Sigmoid colon (tissue), 7 donors: ENCODE measurements around the gene SLC35F4. TPM values are rescaled to one million over a fixed set of nuclear protein-coding genes. Genes with fewer than 3 reads are reported as not detected.

ENCODE experiments used
- DNase-seq: peaks from one replicate; pipeline ENCODE4 v3.0.0-alpha.2; 2019
- H3K27ac ChIP-seq, 4 donors: fragments of 200-600 bp; sonication (generic); one replicate each; pipeline ENCODE4 v1.5.1; 2016 to 2019; ENCODE audit warnings: mild to moderate bottlenecking in 1 of 4
- H3K27me3 ChIP-seq, 3 donors: fragments of 200-600 bp; sonication (generic); one replicate each; pipeline ENCODE4 v1.5.1; 2019; ENCODE audit warnings: mild to moderate bottlenecking in 1 of 3
- H3K36me3 ChIP-seq, 4 donors: fragments of 200-600 bp; sonication (generic); one replicate each; pipeline ENCODE4 v1.5.1; 2016 to 2019
- H3K4me1 ChIP-seq, 4 donors: fragments of 200-600 bp; sonication (generic); one replicate each; pipeline ENCODE4 v1.5.1; 2017 to 2019
- H3K4me3 ChIP-seq, 4 donors: fragments of 200-600 bp; sonication (generic); one replicate each; pipeline ENCODE4 v1.5.1; 2017 to 2019; ENCODE audit warnings: mild to moderate bottlenecking in 2 of 4, moderate library complexity in 1 of 4
- H3K9me3 ChIP-seq, 4 donors: fragments of 200-600 bp in 3 of 4; sonication (generic) in 3 of 4; one replicate each; pipeline versions ENCODE4 v1.5.1 to v1.6.1; 2013 to 2019
- CTCF ChIP-seq, 4 experiments: fragments of 450-650 bp in 3 of 4; fragments of 200-600 bp in 1 of 4; IDR thresholded peaks; one replicate each; pipeline ENCODE4 v1.5.1; 2016 to 2019; ENCODE audit warnings: antibody characterized with exemption in 4 of 4, mild to moderate bottlenecking in 3 of 4, moderate library complexity in 2 of 4
- EP300 ChIP-seq, 4 donors: sonication (generic); formaldehyde crosslinking; IDR thresholded peaks; one replicate each; pipeline ENCODE4 v1.6.1; 2017; ENCODE audit warnings: antibody characterized with exemption in 4 of 4
- POLR2A ChIP-seq, 2 donors: fragments of 450-650 bp; IDR thresholded peaks; one replicate each; pipeline ENCODE4 v1.6.1; 2016; ENCODE audit warnings: antibody characterized with exemption in 2 of 2, mild to moderate bottlenecking in 2 of 2, moderate library complexity in 2 of 2
- POLR2AphosphoS5 ChIP-seq, 4 donors: sonication (generic); formaldehyde crosslinking; IDR thresholded peaks; one replicate each; pipeline ENCODE4 v1.6.1; 2017; ENCODE audit warnings: antibody characterized with exemption in 4 of 4
- WGBS, 2 donors: extraction: QIAGEN DNeasy Blood & Tissue Kit; methylation state at CpG; one replicate each; pipeline ENCODE4 v1.1.7; 2013; 5-methylcytosine and 5-hydroxymethylcytosine counted together
- intact Hi-C: fragments of 100-400 bp; cut with DNase I; formaldehyde crosslinking; loops from one replicate; pipeline ENCODE4 v1.15.1; 2023
- polyA plus RNA-seq, 3 donors: library from polyadenylated mRNA; stranded (reverse); fragments of 200-250 nt; gene quantifications; one replicate each; pipeline ENCODE4 v1.2.3, GENCODE V29; 2013
- total RNA-seq, 4 donors: library from RNA; depleted of rRNA; stranded (reverse); fragments of >200 nt; gene quantifications; one replicate each; pipeline ENCODE4 v1.1.0, GENCODE V29; 2016
- donor health status: healthy with polysubstance abuse.
- donor health status: Bipolar disorder and iron deficiency.
- donor health status: healthy.

Gene SLC35F4
- total and polyA plus RNA-seq, 7 donors = not detected

GRCh38 chr14:57707219-57707618, 158.7 kb downstream of the SLC35F4 start:
- H3K4me1 ChIP-seq = no peaks in the 10 kb centered on the region
- no peak overlapping the region for H3K27ac ChIP-seq
- intact Hi-C loops = no loop called here
- TF ChIP-seq POLR2A (IDR thresholded peaks at IDR 0.05) = no peak
- no peak for TF ChIP-seq POLR2AphosphoS5 (IDR thresholded peaks at IDR 0.05)
- TF ChIP-seq CTCF (IDR thresholded peaks at IDR 0.05) = no peak
- TF ChIP-seq EP300 (IDR thresholded peaks at IDR 0.05) = no peak
- DNase-seq = no peak
- no peaks in the 10 kb centered on the region for H3K9me3 ChIP-seq
- 50 to 55% methylated on average over 5 of the region's 5 CpGs for WGBS, 2 donors
- no peak overlapping the region for H3K4me3 ChIP-seq
- H3K36me3 ChIP-seq = no peaks in the 10 kb centered on the region
- H3K27me3 ChIP-seq = no peaks in the 10 kb centered on the region

GRCh38 chr14:57704763-57705162, 161.1 kb downstream of the SLC35F4 start:
- no peaks in the 10 kb centered on the region for H3K36me3 ChIP-seq
- no peak for DNase-seq
- no peaks in the 10 kb centered on the region for H3K9me3 ChIP-seq
- H3K27me3 ChIP-seq = no peaks in the 10 kb centered on the region
- H3K27ac ChIP-seq = no peak overlapping the region
- no peaks in the 10 kb centered on the region for H3K4me1 ChIP-seq
- no peak overlapping the region for H3K4me3 ChIP-seq
- 92 to 98% methylated on average over 1 of the region's 1 CpG for WGBS, 2 donors
- TF ChIP-seq EP300 (IDR thresholded peaks at IDR 0.05) (no peak), POLR2A (IDR thresholded peaks at IDR 0.05) (no peak), CTCF (IDR thresholded peaks at IDR 0.05) (no peak), POLR2AphosphoS5 (IDR thresholded peaks at IDR 0.05) (no peak)
- intact Hi-C loops = no loop called here

GRCh38 chr14:57699947-57700346, 165.9 kb downstream of the SLC35F4 start:
- TF ChIP-seq POLR2AphosphoS5 (IDR thresholded peaks at IDR 0.05) = no peak
- TF ChIP-seq POLR2A (IDR thresholded peaks at IDR 0.05) = no peak
- no peak for TF ChIP-seq EP300 (IDR thresholded peaks at IDR 0.05)
- no peak for TF ChIP-seq CTCF (IDR thresholded peaks at IDR 0.05)
- Histone ChIP-seq H3K4me3 (no peak overlapping the region), H3K9me3 (no peaks in the 10 kb centered on the region), H3K4me1 (no peaks in the 10 kb centered on the region), H3K27me3 (no peaks in the 10 kb centered on the region), H3K36me3 (no peaks in the 10 kb centered on the region), H3K27ac (no peak overlapping the region)
- 45 to 51% methylated on average over 3 of the region's 3 CpGs for WGBS, 2 donors
- intact Hi-C loops = no loop called here
- DNase-seq = no peak

- no peaks in the 10 kb centered on the region for H3K4me1 ChIP-seq
- H3K4me3 ChIP-seq = no peak overlapping the region
- no peaks in the 10 kb centered on the region for H3K9me3 ChIP-seq
- no peaks in the 10 kb centered on the region for H3K36me3 ChIP-seq
- no peak overlapping the region for H3K27ac ChIP-seq
- intact Hi-C loops = no loop called here
- no peak for TF ChIP-seq CTCF (IDR thresholded peaks at IDR 0.05)
- no peak for TF ChIP-seq POLR2AphosphoS5 (IDR thresholded peaks at IDR 0.05)
- TF ChIP-seq POLR2A (IDR thresholded peaks at IDR 0.05) = no peak
- no peak for TF ChIP-seq EP300 (IDR thresholded peaks at IDR 0.05)
- no peak for DNase-seq
- H3K27me3 ChIP-seq = no peaks in the 10 kb centered on the region
Measured at GRCh38 chr14:57692671-57693070, 173.2 kb downstream of the SLC35F4 start.

GRCh38 chr14:57687416-57687815, 178.5 kb downstream of the SLC35F4 start:
- H3K9me3 ChIP-seq = no peaks in the 10 kb centered on the region

More at GRCh38 chr14:57687416-57687815, 178.5 kb downstream of the SLC35F4 start:
- Histone ChIP-seq H3K27ac (no peak overlapping the region), H3K4me3 (no peak overlapping the region), H3K27me3 (no peaks in the 10 kb centered on the region), H3K4me1 (no peaks in the 10 kb centered on the region), H3K36me3 (no peaks in the 10 kb centered on the region)
- DNase-seq = no peak
- intact Hi-C loops = no loop called here
- TF ChIP-seq POLR2AphosphoS5 (IDR thresholded peaks at IDR 0.05) = no peak
- TF ChIP-seq POLR2A (IDR thresholded peaks at IDR 0.05) = no peak
- no peak for TF ChIP-seq CTCF (IDR thresholded peaks at IDR 0.05)
- TF ChIP-seq EP300 (IDR thresholded peaks at IDR 0.05) = no peak
- WGBS, 2 donors = 57 to 69% methylated on average over 1 of the region's 1 CpG
